IPS-20b (cell line): ENCODE measurements around the gene PLD3.
"Not testable (repeated sequence)": the region's sequence is repeated elsewhere in the genome, so short reads cannot be mapped to it uniquely, and the experiment has no call there.

ENCODE experiments used
- H3K27ac ChIP-seq: one replicate; pipeline ENCODE4 v1.5.1; 2013; ENCODE audit warnings: low read length
- H3K27me3 ChIP-seq: 2 replicates; pipeline ENCODE4 v1.6.1; 2013; ENCODE audit warnings: mild to moderate bottlenecking, low read length, inconsistent platforms; ENCODE audit not compliant: insufficient read depth
- H3K36me3 ChIP-seq: 2 replicates; pipeline ENCODE4 v1.6.1; 2013; ENCODE audit warnings: low read depth, mild to moderate bottlenecking, inconsistent platforms, low read length, moderate library complexity; ENCODE audit not compliant: insufficient read depth
- H3K4me1 ChIP-seq: 2 replicates; pipeline ENCODE4 v1.6.1; 2013; ENCODE audit warnings: mild to moderate bottlenecking, control low read depth, inconsistent platforms, low read length, moderate library complexity; ENCODE audit not compliant: insufficient read depth
- H3K4me3 ChIP-seq: 2 replicates; pipeline ENCODE4 v1.5.1; 2013; ENCODE audit warnings: mild to moderate bottlenecking, low read length, inconsistent platforms
- H3K9ac ChIP-seq: 2 replicates; pipeline ENCODE4 v1.6.1; 2013; ENCODE audit warnings: low read depth, mild to moderate bottlenecking, inconsistent platforms, low read length, moderate library complexity
- H3K9me3 ChIP-seq: 2 replicates; pipeline ENCODE4 v1.6.1; 2013; ENCODE audit warnings: mild to moderate bottlenecking, low read depth, low read length, inconsistent platforms; ENCODE audit not compliant: insufficient read depth

Gene PLD3

DNA sequence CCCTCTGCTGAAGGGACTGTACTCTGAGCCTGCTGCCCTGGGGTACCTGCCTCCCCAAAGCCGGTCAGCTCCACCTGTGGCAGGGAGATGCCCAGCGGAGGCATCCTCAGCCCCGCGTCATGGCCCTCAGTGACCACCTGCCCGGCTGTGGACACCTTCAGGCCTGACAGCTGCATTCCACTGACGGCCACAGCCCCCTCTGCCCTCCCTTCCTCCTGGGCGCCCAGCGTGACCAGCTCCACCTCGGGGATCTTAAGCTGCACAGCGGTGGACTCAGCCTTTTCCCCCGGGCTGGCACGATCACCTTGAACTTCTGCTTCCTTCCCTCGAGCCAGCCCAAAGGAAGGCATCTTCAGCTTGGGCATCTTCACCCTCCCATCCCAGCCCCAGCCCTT lies 46.3 kb downstream of the PLD3 start:
- no peaks in the 10 kb centered on the region for H3K9me3 ChIP-seq
- no peaks in the 10 kb centered on the region for H3K36me3 ChIP-seq

GRCh38 chr19:40395956-40396355 lies 47.5 kb downstream of the PLD3 start:
- Histone ChIP-seq H3K27ac (no peak overlapping the region), H3K9me3 (no peaks in the 10 kb centered on the region), H3K9ac (no peak overlapping the region; the same call in 1 of the 2 replicates), H3K4me1 (no peaks in the 10 kb centered on the region), H3K36me3 (no peaks in the 10 kb centered on the region), H3K4me3 (no peak overlapping the region), H3K27me3 (peaks cover 7% of the 10 kb centered on the region)

More for the DNA sequence above, 46.3 kb downstream of the PLD3 start:
- Histone ChIP-seq H3K27me3 (peaks cover 7% of the 10 kb centered on the region), H3K9ac (no peak overlapping the region), H3K4me1 (no peaks in the 10 kb centered on the region), H3K27ac (no peak overlapping the region), H3K4me3 (no peak overlapping the region)

GRCh38 chr19:40396886-40397567 lies 48.5 kb downstream of the PLD3 start:
- Histone ChIP-seq H3K27ac (no peak overlapping the region), H3K4me1 (no peaks in the 10 kb centered on the region), H3K9ac (no peak overlapping the region), H3K4me3 (no peak overlapping the region), H3K36me3 (no peaks in the 10 kb centered on the region), H3K9me3 (no peaks in the 10 kb centered on the region), H3K27me3 (peaks cover 7% of the 10 kb centered on the region)

DNA sequence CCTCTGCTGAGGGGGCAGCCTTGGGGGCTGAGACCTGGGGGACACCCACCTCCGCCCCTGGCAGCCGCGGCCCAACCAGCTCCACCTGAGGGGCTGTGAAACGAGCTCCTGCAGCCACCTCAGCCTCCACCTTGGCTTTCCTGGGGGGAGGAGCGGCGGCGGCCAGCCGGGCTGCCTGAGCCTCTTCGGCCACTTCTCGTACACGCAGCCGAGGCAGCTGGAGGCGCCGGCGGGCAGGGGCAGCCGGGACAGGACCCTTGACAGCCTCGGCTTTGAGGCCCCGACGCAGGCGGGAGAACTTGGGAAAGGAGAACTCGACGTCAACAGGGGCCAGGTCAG lies 49.0 kb downstream of the PLD3 start:
- H3K27me3 ChIP-seq, result peaks cover 7% of the 10 kb centered on the region
- H3K36me3 ChIP-seq, result no peaks in the 10 kb centered on the region
- H3K9me3 ChIP-seq, result no peaks in the 10 kb centered on the region
- H3K27ac ChIP-seq, result no peak overlapping the region
- H3K4me1 ChIP-seq, result no peaks in the 10 kb centered on the region
- H3K9ac ChIP-seq, result no peak overlapping the region
- no peak overlapping the region for H3K4me3 ChIP-seq

- Histone ChIP-seq H3K4me1 (0 out of 2 replicates have a peak, but pooled peaks cover 3% of the 10 kb centered on the region), H3K4me3 (peak overlapping the region; percentile 17; the same call in 1 of the 2 replicates), H3K27me3 (peaks cover 7% of the 10 kb centered on the region), H3K9me3 (no peaks in the 10 kb centered on the region), H3K9ac (no peak overlapping the region), H3K36me3 (no peaks in the 10 kb centered on the region), H3K27ac (no peak overlapping the region)
These were observed 50.1 kb downstream of the PLD3 start for GRCh38 chr19:40398417-40399131.

- Histone ChIP-seq H3K36me3 (no peaks in the 10 kb centered on the region), H3K9me3 (no peaks in the 10 kb centered on the region), H3K9ac (no peak overlapping the region)
These were observed 52.1 kb downstream of the PLD3 start for GRCh38 chr19:40400559-40400958.

DNA sequence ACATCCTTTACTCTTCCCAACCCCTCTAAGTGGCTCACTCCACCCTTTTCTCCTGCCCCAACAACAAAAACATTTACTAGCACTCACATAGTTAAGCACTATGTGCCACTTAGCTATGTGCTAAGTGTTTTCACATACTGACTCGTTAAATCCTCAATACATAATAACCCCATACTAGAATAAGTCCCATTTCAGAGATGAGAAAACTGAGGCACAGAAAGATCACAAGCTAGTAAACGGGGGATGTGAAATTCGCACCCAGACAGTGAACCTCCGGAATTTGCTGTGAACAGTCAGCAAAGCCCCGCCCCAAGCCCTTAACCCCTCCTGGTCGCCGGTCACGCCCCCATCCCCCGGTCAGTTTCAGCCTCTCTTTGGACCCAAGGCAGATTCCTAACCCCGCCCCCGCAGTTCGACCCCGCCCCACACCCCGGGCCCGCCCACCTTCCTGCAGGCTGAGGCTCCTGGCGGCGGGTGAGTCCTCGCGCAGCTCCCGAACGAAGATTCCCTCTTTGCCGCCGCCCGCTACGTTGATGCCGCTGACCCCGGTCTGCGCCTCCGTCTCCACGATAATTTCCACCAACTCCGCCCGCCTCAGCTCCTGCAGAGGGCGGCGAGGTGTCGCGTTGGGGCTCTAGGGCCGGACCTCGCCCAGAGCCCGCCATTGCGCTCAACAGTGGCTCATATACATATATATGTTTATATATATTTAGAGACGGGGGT lies 54.9 kb downstream of the PLD3 start:
- no peak overlapping the region for H3K27ac ChIP-seq
- H3K4me1 ChIP-seq, result peaks cover 3% of the 10 kb centered on the region; the same call in 1 of the 2 replicates
- H3K9ac ChIP-seq, result peak overlapping the region; percentile 21; the same call in 1 of the 2 replicates
- no peaks in the 10 kb centered on the region for H3K9me3 ChIP-seq
- H3K27me3 ChIP-seq, result peaks cover 2% of the 10 kb centered on the region
- H3K4me3 ChIP-seq, result peak overlapping the region; percentile 69
- H3K36me3 ChIP-seq, result no peaks in the 10 kb centered on the region

More at GRCh38 chr19:40400559-40400958, 52.1 kb downstream of the PLD3 start:
- peaks cover 7% of the 10 kb centered on the region for H3K27me3 ChIP-seq
- no peak overlapping the region for H3K27ac ChIP-seq
- peaks cover 3% of the 10 kb centered on the region; the same call in 1 of the 2 replicates for H3K4me1 ChIP-seq
- H3K4me3 ChIP-seq, result no peak overlapping the region

DNA sequence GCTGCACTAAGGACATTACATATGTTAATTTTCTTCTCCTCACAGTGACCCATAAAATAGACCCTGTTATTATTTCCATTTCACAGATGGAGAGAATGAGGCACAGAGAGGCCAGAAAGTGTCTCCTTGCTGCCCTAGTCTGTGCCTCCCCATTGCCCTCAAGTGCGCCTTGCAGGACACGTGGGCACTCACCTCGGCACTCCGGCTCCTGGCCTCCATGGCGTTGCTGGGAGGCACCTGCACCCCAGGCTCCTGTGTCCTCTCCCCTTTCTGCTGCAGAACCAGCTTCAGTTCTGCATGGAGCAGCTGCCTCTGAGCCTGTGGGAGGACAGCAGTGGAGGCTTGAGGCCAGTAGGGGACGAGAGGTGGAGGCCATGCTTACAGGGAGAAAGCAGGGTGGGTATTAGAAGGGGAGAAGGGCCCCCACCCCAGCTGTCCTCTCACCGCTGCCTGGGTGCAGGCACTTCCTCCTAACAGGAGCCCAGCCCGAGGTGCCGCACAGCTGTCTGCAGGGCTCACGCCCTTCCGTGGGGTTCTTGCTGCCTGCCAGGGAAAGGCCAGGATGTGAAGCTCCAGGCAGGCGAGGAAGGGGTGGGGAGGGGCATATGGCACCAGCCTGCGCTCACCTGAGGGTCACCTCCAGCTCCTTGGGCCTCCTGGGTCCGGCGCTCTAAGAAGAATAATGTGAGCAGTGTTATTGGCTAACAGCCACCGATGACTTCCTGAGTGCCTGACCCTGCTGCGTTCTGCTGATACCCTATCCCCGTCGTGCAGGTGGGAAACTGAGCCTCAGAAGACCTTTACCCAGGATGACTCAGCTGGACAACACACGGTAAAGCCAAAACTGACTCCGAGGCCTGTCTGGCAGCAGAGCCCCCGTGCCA lies 59.5 kb downstream of the PLD3 start:
- Histone ChIP-seq H3K4me3 (no peak overlapping the region), H3K4me1 (peaks cover 7% of the 10 kb centered on the region), H3K27ac (no peak overlapping the region), H3K9me3 (no peaks in the 10 kb centered on the region), H3K36me3 (no peaks in the 10 kb centered on the region), H3K9ac (no peak overlapping the region), H3K27me3 (no peaks in the 10 kb centered on the region)

GRCh38 chr19:40408598-40408925 lies 60.1 kb downstream of the PLD3 start:
- H3K27me3 ChIP-seq, H3K9me3 ChIP-seq, H3K9ac ChIP-seq, H3K4me3 ChIP-seq, H3K36me3 ChIP-seq, H3K4me1 ChIP-seq, H3K27ac ChIP-seq: not testable (repeated sequence)

DNA sequence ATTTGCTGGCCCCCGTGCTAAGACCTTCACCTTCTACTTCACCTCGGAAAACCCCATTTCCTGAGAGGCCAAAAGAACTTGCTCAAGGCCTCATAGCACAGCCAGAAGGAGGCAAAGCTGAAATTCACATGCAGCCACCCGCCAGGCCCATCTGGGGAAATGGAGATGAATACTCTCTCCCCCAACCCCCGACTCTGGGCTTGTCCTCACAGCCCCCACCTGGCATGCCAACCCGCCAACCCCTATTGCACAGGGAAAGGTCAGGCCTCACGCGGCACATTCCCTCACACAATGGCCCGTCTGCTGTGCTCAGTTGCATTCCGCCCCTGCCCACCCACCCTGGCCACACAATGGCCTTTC lies 61.5 kb downstream of the PLD3 start:
- H3K4me1 ChIP-seq, result peaks cover 4% of the 10 kb centered on the region
- H3K9ac ChIP-seq, result peak overlapping the region; percentile 39; the same call in 1 of the 2 replicates
- no peak overlapping the region for H3K4me3 ChIP-seq

GRCh38 chr19:40411125-40411842 lies 62.8 kb downstream of the PLD3 start:
- Histone ChIP-seq H3K4me1 (peaks cover 4% of the 10 kb centered on the region), H3K4me3 (no peak overlapping the region), H3K27ac (no peak overlapping the region), H3K27me3 (no peaks in the 10 kb centered on the region), H3K9ac (no peak overlapping the region), H3K9me3 (no peaks in the 10 kb centered on the region), H3K36me3 (no peaks in the 10 kb centered on the region)

More for the DNA sequence above, 61.5 kb downstream of the PLD3 start:
- Histone ChIP-seq H3K9me3 (no peaks in the 10 kb centered on the region), H3K36me3 (no peaks in the 10 kb centered on the region), H3K27ac (no peak overlapping the region), H3K27me3 (no peaks in the 10 kb centered on the region)
